GM21381 (cell line): Measurements from ENCODE around the gene GPRC5B.

Experiments used
- ATAC-seq: cut with Tn5 transposase; IDR thresholded peaks from one replicate; pipeline ENCODE4 v1.9.1; 2021; ENCODE audit warnings: mild to moderate bottlenecking, moderate library complexity; ENCODE audit not compliant: unreplicated experiment

The GPRC5B gene

GRCh38 chr16:19822533-19822932 is 62.1 kb downstream of the GPRC5B start:
- ATAC-seq = no peak

GRCh38 chr16:19817875-19818274 is 66.8 kb downstream of the GPRC5B start:
- ATAC-seq = no peak

GRCh38 chr16:19817122-19817521 is 67.5 kb downstream of the GPRC5B start:
- ATAC-seq = no peak

GRCh38 chr16:19815418-19815817 is 69.2 kb downstream of the GPRC5B start:
- no peak for ATAC-seq

GRCh38 chr16:19812986-19813385 is 71.7 kb downstream of the GPRC5B start:
- ATAC-seq = no peak

GRCh38 chr16:19810817-19811731 is 73.6 kb downstream of the GPRC5B start:
- no peak for ATAC-seq

GRCh38 chr16:19809693-19810092 is 75.0 kb downstream of the GPRC5B start:
- ATAC-seq = no peak

GRCh38 chr16:19809121-19809635 is 75.5 kb downstream of the GPRC5B start:
- no peak for ATAC-seq

GRCh38 chr16:19808061-19808641 is 76.5 kb downstream of the GPRC5B start:
- no peak for ATAC-seq
